PC-9 (cell line): ENCODE measurements around the gene FAM53A. TPM values are rescaled to one million over a fixed set of nuclear protein-coding genes. Genes with fewer than 3 reads are reported as not detected.

Source experiments
- BruUV-seq: library from RNA; stranded (reverse); fragments of 400-500 nt; replicated peaks from 2 replicates; lab custom pipeline; 2021; lab: Mats Ljungman, UMichigan
- CTCF ChIA-PET: fragments of 300-600 bp; sonication (Branson Sonifier 250); formaldehyde crosslinking; loops from one replicate; lab custom pipeline; 2022; ENCODE audit warnings: antibody characterized with exemption; lab: Charles Lee
- POLR2A ChIA-PET: fragments of 300-600 bp; sonication (Branson Sonifier 250); formaldehyde crosslinking; loops from one replicate; lab custom pipeline; 2022; ENCODE audit warnings: antibody characterized with exemption; ENCODE audit not compliant: unreplicated experiment; lab: Charles Lee
- DNase-seq, 2 experiments: peaks; one replicate each; pipeline versions ENCODE4 v3.0.0 to v3.0.0-alpha.2; 2015 to 2022; ENCODE audit warnings: mixed read lengths in 1 of 2
- H2AFZ ChIP-seq: fragments of 200-600 bp; sonication (generic); 2 replicates; pipeline ENCODE4 v1.8.1; 2017; ENCODE audit warnings: antibody characterized with exemption
- H3F3A ChIP-seq: fragments of 200-600 bp; sonication (generic); 2 replicates; pipeline ENCODE4 v1.8.1; 2017; ENCODE audit warnings: antibody characterized with exemption, mild to moderate bottlenecking, low read depth; ENCODE audit not compliant: insufficient read depth
- H3K27ac ChIP-seq: fragments of 200-600 bp; sonication (generic); 2 replicates; pipeline ENCODE4 v1.6.1; 2016; ENCODE audit warnings: mixed run types
- H3K27me3 ChIP-seq: fragments of 200-600 bp; sonication (generic); 2 replicates; pipeline ENCODE4 v1.6.1; 2016; ENCODE audit warnings: low read depth, mixed run types; ENCODE audit not compliant: insufficient read depth
- H3K36me3 ChIP-seq: fragments of 200-600 bp; sonication (generic); 2 replicates; pipeline ENCODE4 v1.6.1; 2016; ENCODE audit warnings: low read depth, mixed run types
- H3K4me1 ChIP-seq: fragments of 200-600 bp; sonication (generic); replicated peaks from 2 replicates; pipeline ENCODE4 v1.6.1; 2016; ENCODE audit warnings: mixed run types; ENCODE audit not compliant: insufficient read depth
- H3K4me2 ChIP-seq: fragments of 200-600 bp; sonication (generic); 2 replicates; pipeline ENCODE4 v1.6.1; 2017; ENCODE audit warnings: mixed run types
- H3K4me3 ChIP-seq: fragments of 200-600 bp; sonication (generic); 2 replicates; pipeline ENCODE4 v1.6.1; 2016; ENCODE audit warnings: mixed run types
- H3K79me2 ChIP-seq: fragments of 200-600 bp; sonication (generic); 2 replicates; pipeline ENCODE4 v1.6.1; 2017; ENCODE audit warnings: low read depth, mixed run types
- H3K9me2 ChIP-seq: fragments of 200-600 bp; sonication (generic); 2 replicates; pipeline ENCODE4 v1.8.1; 2017; ENCODE audit warnings: mild to moderate bottlenecking; ENCODE audit not compliant: insufficient read depth
- H3K9me3 ChIP-seq: fragments of 200-600 bp; sonication (generic); 2 replicates; pipeline ENCODE4 v1.8.1; 2016; ENCODE audit warnings: low read depth; ENCODE audit not compliant: insufficient read depth
- H4K20me1 ChIP-seq: fragments of 200-600 bp; sonication (generic); 2 replicates; pipeline ENCODE4 v1.8.1; 2017; ENCODE audit not compliant: insufficient read depth
- EZH2 ChIP-seq: fragments of 200-600 bp; sonication (generic); IDR thresholded peaks from 2 replicates; pipeline ENCODE4 v1.8.0; 2017; ENCODE audit warnings: antibody characterized with exemption, low read depth
- intact Hi-C: fragments of 100-400 bp; cut with micrococcal nuclease; formaldehyde crosslinking; loops from one replicate; pipeline ENCODE4 v1.10.0; 2022; ENCODE audit not compliant: unreplicated experiment
- total RNA-seq: library from RNA; stranded (reverse); gene quantifications from 2 replicates; pipeline ENCODE4 v1.2.3, GENCODE V29; 2021
- TF ChIP-seq, protein P1 (sequence below): fragments of 200-600 bp; sonication (generic); conservative IDR thresholded peaks from 2 replicates; pipeline ENCODE4 v1.6.1; 2017; ENCODE audit warnings: mixed run types, antibody characterized with exemption, mild to moderate bottlenecking, moderate library complexity

The FAM53A gene
- total RNA-seq, 1 experiment from 2014 or later: 4.0 TPM

DNA sequence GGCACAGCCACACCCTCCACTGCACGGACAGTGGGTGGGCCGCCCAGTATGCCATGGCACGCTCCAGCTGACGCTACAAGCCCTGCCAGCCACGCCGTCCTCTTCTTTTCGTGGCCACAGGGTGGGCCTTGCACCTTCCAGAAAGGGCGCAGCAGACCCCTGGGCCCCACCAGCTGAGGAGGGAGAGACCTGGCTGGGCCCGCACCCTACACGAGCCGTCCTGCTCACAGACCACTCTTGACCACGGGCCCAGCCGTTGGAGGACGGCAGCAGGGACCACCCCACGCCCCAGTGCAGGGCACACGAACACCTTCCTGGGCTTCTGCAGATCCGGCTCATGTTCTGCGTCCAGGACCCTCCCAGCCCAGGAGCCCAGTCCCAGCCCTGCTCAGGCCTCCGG, 27.1 kb downstream of the FAM53A start:
- H4K20me1 ChIP-seq: no peaks in the 10 kb centered on the region
- H2AFZ ChIP-seq: no peak overlapping the region
- H3K4me1 ChIP-seq: no peaks in the 10 kb centered on the region
- intact Hi-C loops: no loop called here
- H3K27ac ChIP-seq: no peak overlapping the region
- DNase-seq: no peak
- no peaks in the 10 kb centered on the region for H3K9me2 ChIP-seq
- no peaks in the 10 kb centered on the region for H3K79me2 ChIP-seq
- H3K9me3 ChIP-seq: no peaks in the 10 kb centered on the region
- H3K4me2 ChIP-seq: no peak overlapping the region
- no TSS peak for BruUV-seq
- H3F3A ChIP-seq: peaks cover 6% of the 10 kb centered on the region; the same call in 1 of the 2 replicates
- ChIA-PET POLR2A (no interaction called here), CTCF (no interaction called here)
- H3K4me3 ChIP-seq: no peak overlapping the region
- TF ChIP-seq, protein P1, sequence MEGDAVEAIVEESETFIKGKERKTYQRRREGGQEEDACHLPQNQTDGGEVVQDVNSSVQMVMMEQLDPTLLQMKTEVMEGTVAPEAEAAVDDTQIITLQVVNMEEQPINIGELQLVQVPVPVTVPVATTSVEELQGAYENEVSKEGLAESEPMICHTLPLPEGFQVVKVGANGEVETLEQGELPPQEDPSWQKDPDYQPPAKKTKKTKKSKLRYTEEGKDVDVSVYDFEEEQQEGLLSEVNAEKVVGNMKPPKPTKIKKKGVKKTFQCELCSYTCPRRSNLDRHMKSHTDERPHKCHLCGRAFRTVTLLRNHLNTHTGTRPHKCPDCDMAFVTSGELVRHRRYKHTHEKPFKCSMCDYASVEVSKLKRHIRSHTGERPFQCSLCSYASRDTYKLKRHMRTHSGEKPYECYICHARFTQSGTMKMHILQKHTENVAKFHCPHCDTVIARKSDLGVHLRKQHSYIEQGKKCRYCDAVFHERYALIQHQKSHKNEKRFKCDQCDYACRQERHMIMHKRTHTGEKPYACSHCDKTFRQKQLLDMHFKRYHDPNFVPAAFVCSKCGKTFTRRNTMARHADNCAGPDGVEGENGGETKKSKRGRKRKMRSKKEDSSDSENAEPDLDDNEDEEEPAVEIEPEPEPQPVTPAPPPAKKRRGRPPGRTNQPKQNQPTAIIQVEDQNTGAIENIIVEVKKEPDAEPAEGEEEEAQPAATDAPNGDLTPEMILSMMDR: no peak
- no peak for TF ChIP-seq EZH2
- no peaks in the 10 kb centered on the region for H3K27me3 ChIP-seq
- H3K36me3 ChIP-seq: no peaks in the 10 kb centered on the region

DNA sequence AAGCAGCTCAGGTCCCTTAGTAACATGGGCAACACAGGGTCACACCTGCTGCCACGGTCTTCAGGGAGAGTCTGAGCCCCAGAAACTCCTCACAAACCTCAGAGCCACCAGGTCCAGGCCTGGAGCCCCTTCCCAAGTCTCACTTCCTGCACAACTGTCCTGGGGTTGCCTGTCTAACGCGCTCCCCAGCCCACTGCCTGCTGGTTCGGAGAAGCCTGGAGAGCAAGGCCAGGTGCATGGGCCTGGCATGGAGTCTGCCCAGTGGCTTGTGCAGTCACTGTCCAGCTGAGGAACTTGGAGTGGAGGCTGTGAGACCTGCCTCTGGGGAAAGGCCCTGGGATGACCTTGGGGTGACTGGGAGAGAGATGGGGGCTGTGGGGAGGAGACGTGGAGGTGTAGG, 28.0 kb downstream of the FAM53A start:
- peaks cover 6% of the 10 kb centered on the region; the same call in 1 of the 2 replicates for H3F3A ChIP-seq
- intact Hi-C loops: no loop called here
- no peaks in the 10 kb centered on the region for H4K20me1 ChIP-seq
- no peak overlapping the region for H3K4me2 ChIP-seq
- ChIA-PET POLR2A (no interaction called here), CTCF (no interaction called here)
- TF ChIP-seq, protein P1: no peak
- no peak for TF ChIP-seq EZH2
- H3K4me3 ChIP-seq: no peak overlapping the region
- H3K36me3 ChIP-seq: no peaks in the 10 kb centered on the region
- H3K9me3 ChIP-seq: no peaks in the 10 kb centered on the region
- H3K79me2 ChIP-seq: no peaks in the 10 kb centered on the region
- no peak for DNase-seq
- no peaks in the 10 kb centered on the region for H3K4me1 ChIP-seq
- no peak overlapping the region for H2AFZ ChIP-seq
- no TSS peak for BruUV-seq
- H3K27ac ChIP-seq: no peak overlapping the region
- no peaks in the 10 kb centered on the region for H3K9me2 ChIP-seq
- H3K27me3 ChIP-seq: no peaks in the 10 kb centered on the region

- TF ChIP-seq EZH2: no peak
- TF ChIP-seq, protein P1: no peak
- Histone ChIP-seq H3K79me2 (no peaks in the 10 kb centered on the region), H3K9me3 (no peaks in the 10 kb centered on the region), H4K20me1 (no peaks in the 10 kb centered on the region), H3K4me3 (no peak overlapping the region), H3K36me3 (no peaks in the 10 kb centered on the region), H3K4me1 (no peaks in the 10 kb centered on the region), H3K27me3 (no peaks in the 10 kb centered on the region), H2AFZ (no peak overlapping the region), H3K27ac (no peak overlapping the region), H3K4me2 (no peak overlapping the region), H3F3A (peaks cover 6% of the 10 kb centered on the region; the same call in 1 of the 2 replicates), H3K9me2 (no peaks in the 10 kb centered on the region)
- BruUV-seq: no TSS peak
- ChIA-PET POLR2A (no interaction called here), CTCF (no interaction called here)
- DNase-seq: no peak
- intact Hi-C loops: no loop called here
Measured at GRCh38 chr4:1655676-1656075, 28.4 kb downstream of the FAM53A start.
